ENCODE data around the gene KCNJ10. TPM values are rescaled to one million over a fixed set of nuclear protein-coding genes. Genes with fewer than 3 reads are reported as not detected.

KCNJ10 gene
- total and polyA plus RNA-seq, 2 experiments from 2014 or later: not detected

DNA sequence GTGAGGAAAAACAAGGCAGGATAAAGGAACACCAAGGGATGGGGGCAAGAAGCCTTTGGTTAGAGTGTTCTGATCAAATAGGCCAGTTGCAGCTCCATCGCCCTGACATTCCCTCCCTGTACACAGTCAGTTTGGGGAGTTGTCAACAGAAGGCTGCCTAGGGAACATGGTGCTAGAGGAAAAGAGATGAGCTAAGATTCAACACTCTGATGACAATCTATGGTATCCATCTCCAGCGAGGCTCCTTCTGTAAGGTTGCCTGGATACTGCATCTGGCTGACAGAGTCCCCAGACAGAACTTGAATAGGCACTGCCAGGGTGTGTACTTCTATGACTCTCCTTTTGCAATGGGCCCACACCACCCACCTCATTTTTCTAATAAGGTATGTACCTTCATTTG lies 104.7 kb downstream of the KCNJ10 start:
- Histone ChIP-seq H3K4me2 (no peak overlapping the region), H3K4me3 (no peak overlapping the region), H4K20me1 (ENCODE audit: insufficient read depth, poor library complexity, severe bottlenecking) (no peaks in the 10 kb centered on the region), H3K9me2 (replicated peaks; ENCODE audit: insufficient read depth) (no peaks in the 10 kb centered on the region), H3K4me1 (ENCODE audit: insufficient read depth) (peaks cover 11% of the 10 kb centered on the region), H3K36me3 (replicated peaks; ENCODE audit: insufficient read depth, low read depth) (no peaks in the 10 kb centered on the region), H3K27ac (no peak overlapping the region), H3K27me3 (no peaks in the 10 kb centered on the region), H3K9me3 (ENCODE audit: low read depth) (no peaks in the 10 kb centered on the region), H3K79me2 (no peaks in the 10 kb centered on the region), H2AFZ (no peak overlapping the region)
- no peak for DNase-seq (ENCODE audit: low spot score)
- 93% methylated on average over 2 of the region's 2 CpGs for WGBS (ENCODE audit: low lambda C conversion rate, missing lambda C conversion rate)
- no peak for TF ChIP-seq EZH2phosphoT487 (IDR thresholded peaks at IDR 0.05; ENCODE audit: low read depth, severe bottlenecking, unreplicated experiment)
- TF ChIP-seq, protein P1, sequence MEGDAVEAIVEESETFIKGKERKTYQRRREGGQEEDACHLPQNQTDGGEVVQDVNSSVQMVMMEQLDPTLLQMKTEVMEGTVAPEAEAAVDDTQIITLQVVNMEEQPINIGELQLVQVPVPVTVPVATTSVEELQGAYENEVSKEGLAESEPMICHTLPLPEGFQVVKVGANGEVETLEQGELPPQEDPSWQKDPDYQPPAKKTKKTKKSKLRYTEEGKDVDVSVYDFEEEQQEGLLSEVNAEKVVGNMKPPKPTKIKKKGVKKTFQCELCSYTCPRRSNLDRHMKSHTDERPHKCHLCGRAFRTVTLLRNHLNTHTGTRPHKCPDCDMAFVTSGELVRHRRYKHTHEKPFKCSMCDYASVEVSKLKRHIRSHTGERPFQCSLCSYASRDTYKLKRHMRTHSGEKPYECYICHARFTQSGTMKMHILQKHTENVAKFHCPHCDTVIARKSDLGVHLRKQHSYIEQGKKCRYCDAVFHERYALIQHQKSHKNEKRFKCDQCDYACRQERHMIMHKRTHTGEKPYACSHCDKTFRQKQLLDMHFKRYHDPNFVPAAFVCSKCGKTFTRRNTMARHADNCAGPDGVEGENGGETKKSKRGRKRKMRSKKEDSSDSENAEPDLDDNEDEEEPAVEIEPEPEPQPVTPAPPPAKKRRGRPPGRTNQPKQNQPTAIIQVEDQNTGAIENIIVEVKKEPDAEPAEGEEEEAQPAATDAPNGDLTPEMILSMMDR (IDR thresholded peaks at IDR 0.05; ENCODE audit: poor library complexity): no peak
- no peak for TF ChIP-seq EZH2 (IDR thresholded peaks at IDR 0.05; ENCODE audit: borderline replicate concordance)

- Histone ChIP-seq H3K9me3 (ENCODE audit: low read depth) (no peaks in the 10 kb centered on the region), H3K36me3 (replicated peaks; ENCODE audit: insufficient read depth, low read depth) (no peaks in the 10 kb centered on the region), H2AFZ (no peak overlapping the region), H3K4me2 (no peak overlapping the region), H3K79me2 (no peaks in the 10 kb centered on the region), H4K20me1 (ENCODE audit: insufficient read depth, poor library complexity, severe bottlenecking) (no peaks in the 10 kb centered on the region), H3K9me2 (replicated peaks; ENCODE audit: insufficient read depth) (no peaks in the 10 kb centered on the region), H3K27me3 (no peaks in the 10 kb centered on the region), H3K4me3 (no peak overlapping the region), H3K27ac (no peak overlapping the region), H3K4me1 (ENCODE audit: insufficient read depth) (no peaks in the 10 kb centered on the region)
- DNase-seq (ENCODE audit: low spot score): no peak
- TF ChIP-seq EZH2 (IDR thresholded peaks at IDR 0.05; ENCODE audit: borderline replicate concordance): no peak
- no peak for TF ChIP-seq EZH2phosphoT487 (IDR thresholded peaks at IDR 0.05; ENCODE audit: low read depth, severe bottlenecking, unreplicated experiment)
- TF ChIP-seq, protein P1 (IDR thresholded peaks at IDR 0.05; ENCODE audit: poor library complexity): no peak
- WGBS (ENCODE audit: low lambda C conversion rate, missing lambda C conversion rate): 63% methylated on average over 3 of the region's 3 CpGs
Measured at GRCh38 chr1:159964144-159964543, 105.8 kb downstream of the KCNJ10 start.

DNA sequence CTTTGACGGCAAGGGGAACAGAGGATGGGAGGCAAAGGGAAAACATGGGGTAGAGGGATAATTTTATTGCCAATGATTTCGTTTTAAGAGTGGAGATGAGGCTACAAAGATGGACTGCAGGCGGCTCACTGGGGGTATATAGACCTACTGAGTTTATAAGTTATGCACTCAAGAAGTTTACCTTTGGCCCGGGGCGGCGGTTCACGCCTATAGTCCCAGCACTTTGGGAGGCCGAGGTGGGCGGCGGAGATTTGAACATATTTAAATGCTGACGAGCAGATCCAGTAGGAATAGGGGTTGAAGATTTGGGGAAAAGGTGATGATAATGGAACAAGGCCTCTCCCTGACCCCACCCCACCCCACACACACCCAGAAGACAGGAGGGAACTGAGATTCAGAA lies 107.8 kb downstream of the KCNJ10 start:
- H3K27ac ChIP-seq: no peak overlapping the region
- no peaks in the 10 kb centered on the region for H3K79me2 ChIP-seq
- no peaks in the 10 kb centered on the region for H3K27me3 ChIP-seq
- peak overlapping the region; percentile 46 for H3K4me2 ChIP-seq
- no peaks in the 10 kb centered on the region for H3K9me2 ChIP-seq (replicated peaks; ENCODE audit: insufficient read depth)
- H3K36me3 ChIP-seq (replicated peaks; ENCODE audit: insufficient read depth, low read depth): no peaks in the 10 kb centered on the region
- no peak for TF ChIP-seq EZH2 (IDR thresholded peaks at IDR 0.05; ENCODE audit: borderline replicate concordance)
- TF ChIP-seq, protein P1 (IDR thresholded peaks at IDR 0.05; ENCODE audit: poor library complexity): no peak
- no peak for TF ChIP-seq EZH2phosphoT487 (IDR thresholded peaks at IDR 0.05; ENCODE audit: low read depth, severe bottlenecking, unreplicated experiment)
- 94% methylated on average over 11 of the region's 11 CpGs for WGBS (ENCODE audit: low lambda C conversion rate, missing lambda C conversion rate)
- DNase-seq (ENCODE audit: low spot score): no peak
- no peak overlapping the region for H2AFZ ChIP-seq
- H3K4me1 ChIP-seq (ENCODE audit: insufficient read depth): peaks cover 4% of the 10 kb centered on the region
- no peak overlapping the region for H3K4me3 ChIP-seq
- H3K9me3 ChIP-seq (ENCODE audit: low read depth): no peaks in the 10 kb centered on the region
- no peaks in the 10 kb centered on the region for H4K20me1 ChIP-seq (ENCODE audit: insufficient read depth, poor library complexity, severe bottlenecking)

DNA sequence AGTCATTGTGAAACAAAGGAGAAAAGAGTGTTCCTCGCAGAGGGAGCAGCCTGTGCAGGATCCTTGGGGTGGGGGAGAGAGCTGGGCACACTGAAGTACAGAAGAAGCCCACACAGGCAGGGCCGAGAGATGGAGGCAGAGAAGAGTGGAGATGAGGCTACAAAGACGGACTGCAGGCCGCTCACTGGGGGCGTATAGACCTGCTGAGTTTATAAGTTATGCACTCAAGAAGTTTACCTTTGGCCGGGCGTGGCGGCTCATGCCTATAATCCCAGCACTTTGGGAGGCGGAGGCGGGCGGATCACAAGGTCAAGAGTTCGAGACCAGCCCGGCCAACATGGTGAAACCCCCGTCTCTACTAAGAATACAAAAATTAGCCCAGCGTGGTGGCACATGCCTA lies 108.3 kb downstream of the KCNJ10 start:
- peak overlapping the region; percentile 46 for H3K4me2 ChIP-seq
- 95% methylated on average over 15 of the region's 15 CpGs for WGBS (ENCODE audit: low lambda C conversion rate, missing lambda C conversion rate)
- DNase-seq (ENCODE audit: low spot score): no peak
- H3K27ac ChIP-seq: peak overlapping the region; percentile 10
- H3K79me2 ChIP-seq: no peaks in the 10 kb centered on the region
- no peaks in the 10 kb centered on the region for H3K9me2 ChIP-seq (replicated peaks; ENCODE audit: insufficient read depth)
- no peaks in the 10 kb centered on the region for H3K36me3 ChIP-seq (replicated peaks; ENCODE audit: insufficient read depth, low read depth)
- no peak overlapping the region for H2AFZ ChIP-seq
- H3K27me3 ChIP-seq: no peaks in the 10 kb centered on the region
- no peak overlapping the region for H3K4me3 ChIP-seq
- peaks cover 4% of the 10 kb centered on the region for H3K4me1 ChIP-seq (ENCODE audit: insufficient read depth)
- TF ChIP-seq, protein P1 (IDR thresholded peaks at IDR 0.05; ENCODE audit: poor library complexity): no peak
- no peak for TF ChIP-seq EZH2 (IDR thresholded peaks at IDR 0.05; ENCODE audit: borderline replicate concordance)
- no peak for TF ChIP-seq EZH2phosphoT487 (IDR thresholded peaks at IDR 0.05; ENCODE audit: low read depth, severe bottlenecking, unreplicated experiment)
- no peaks in the 10 kb centered on the region for H3K9me3 ChIP-seq (ENCODE audit: low read depth)
- H4K20me1 ChIP-seq (ENCODE audit: insufficient read depth, poor library complexity, severe bottlenecking): no peaks in the 10 kb centered on the region
